ENCODE results near the gene SH2D5.

GRCh38 chr1:20683614-20684013 lies 48.9 kb downstream of the SH2D5 start:
- no peak for TF ChIP-seq CTCF (conservative IDR thresholded peaks at IDR 0.05 in 1 of 2, IDR thresholded peaks at IDR 0.05 in 1 of 2; ENCODE audit: extremely low read depth in 1 of 2, insufficient read depth in 1 of 2, low read depth in 1 of 2, low read length in 2 of 2)
- no peak for TF ChIP-seq EZH2 (IDR thresholded peaks at IDR 0.05; ENCODE audit: borderline replicate concordance, low read length)

Data from mammary epithelial cell (primary cell).